ENCODE measurements around the gene ARID1B. TPM values are rescaled to one million over a fixed set of nuclear protein-coding genes. Genes with fewer than 3 reads are reported as not detected.

Gene ARID1B
- total and polyA plus RNA-seq, 10 of the 15 experiments (the other 5 are each of a cell fraction or from before 2014, with no cell fraction given): 24.7 to 133 (median 54.6) TPM

GRCh38 chr6:157094038-157094437 lies 316.9 kb downstream of the ARID1B start (continued):
- TF ChIP-seq PKNOX1 (IDR thresholded peaks at IDR 0.05) (no peak), CBX5 (IDR thresholded peaks at IDR 0.05; ENCODE audit: low read depth) (no peak), FOXK2 (IDR thresholded peaks at IDR 0.05) (no peak), SPI1 (IDR thresholded peaks at IDR 0.05; ENCODE audit: borderline replicate concordance, insufficient read depth, low read depth, low read length) (no peak), SMAD1 (IDR thresholded peaks at IDR 0.05; ENCODE audit: low read depth, partially characterized antibody) (no peak), ASH2L (IDR thresholded peaks at IDR 0.05; ENCODE audit: borderline replicate concordance, low read depth) (no peak), HDAC6 (IDR thresholded peaks at IDR 0.05; ENCODE audit: unreplicated experiment) (no peak), NFXL1 (IDR thresholded peaks at IDR 0.05; ENCODE audit: borderline replicate concordance) (no peak), NR2C2 (IDR thresholded peaks at IDR 0.05; ENCODE audit: borderline replicate concordance, control insufficient read depth, insufficient read length, low read depth) (no peak), JUNB (IDR thresholded peaks at IDR 0.05) (no peak), BHLHE40 (IDR thresholded peaks at IDR 0.05; ENCODE audit: borderline replicate concordance in 1 of 2, low read depth in 2 of 2, low read length in 1 of 2) (peak in 1 of 2 experiments; percentile 60; a peak in 1 of 4 replicates), CEBPB (IDR thresholded peaks at IDR 0.05; ENCODE audit: borderline replicate concordance in 1 of 2, low read depth in 2 of 2, low read length in 2 of 2) (no peak), ZSCAN29 (IDR thresholded peaks at IDR 0.05) (no peak), POLR2AphosphoS5 (IDR thresholded peaks at IDR 0.05; ENCODE audit: low read length) (no peak), SREBF2 (IDR thresholded peaks at IDR 0.05; ENCODE audit: low read length) (no peak), BRCA1 (IDR thresholded peaks at IDR 0.05; ENCODE audit: low read depth, low read length) (no peak), RCOR1 (conservative IDR thresholded peaks at IDR 0.05; ENCODE audit: low read depth, low read length) (no peak), MYC (IDR thresholded peaks at IDR 0.05; ENCODE audit: insufficient read depth, insufficient read length, insufficient replicate concordance, low read length, severe bottlenecking) (no peak), ZNF217 (IDR thresholded peaks at IDR 0.05) (no peak), SREBF1 (IDR thresholded peaks at IDR 0.05; ENCODE audit: low read length) (no peak), EP300 (IDR thresholded peaks at IDR 0.05; ENCODE audit: borderline replicate concordance in 1 of 2, control insufficient read depth in 1 of 2, low read depth in 2 of 2, low read length in 2 of 2) (no peak), ATF7 (IDR thresholded peaks at IDR 0.05; ENCODE audit: low read depth) (no peak), POU2F2 (IDR thresholded peaks at IDR 0.05; ENCODE audit: borderline replicate concordance, low read depth, low read length) (no peak)
- TF ChIP-seq, protein P1, sequence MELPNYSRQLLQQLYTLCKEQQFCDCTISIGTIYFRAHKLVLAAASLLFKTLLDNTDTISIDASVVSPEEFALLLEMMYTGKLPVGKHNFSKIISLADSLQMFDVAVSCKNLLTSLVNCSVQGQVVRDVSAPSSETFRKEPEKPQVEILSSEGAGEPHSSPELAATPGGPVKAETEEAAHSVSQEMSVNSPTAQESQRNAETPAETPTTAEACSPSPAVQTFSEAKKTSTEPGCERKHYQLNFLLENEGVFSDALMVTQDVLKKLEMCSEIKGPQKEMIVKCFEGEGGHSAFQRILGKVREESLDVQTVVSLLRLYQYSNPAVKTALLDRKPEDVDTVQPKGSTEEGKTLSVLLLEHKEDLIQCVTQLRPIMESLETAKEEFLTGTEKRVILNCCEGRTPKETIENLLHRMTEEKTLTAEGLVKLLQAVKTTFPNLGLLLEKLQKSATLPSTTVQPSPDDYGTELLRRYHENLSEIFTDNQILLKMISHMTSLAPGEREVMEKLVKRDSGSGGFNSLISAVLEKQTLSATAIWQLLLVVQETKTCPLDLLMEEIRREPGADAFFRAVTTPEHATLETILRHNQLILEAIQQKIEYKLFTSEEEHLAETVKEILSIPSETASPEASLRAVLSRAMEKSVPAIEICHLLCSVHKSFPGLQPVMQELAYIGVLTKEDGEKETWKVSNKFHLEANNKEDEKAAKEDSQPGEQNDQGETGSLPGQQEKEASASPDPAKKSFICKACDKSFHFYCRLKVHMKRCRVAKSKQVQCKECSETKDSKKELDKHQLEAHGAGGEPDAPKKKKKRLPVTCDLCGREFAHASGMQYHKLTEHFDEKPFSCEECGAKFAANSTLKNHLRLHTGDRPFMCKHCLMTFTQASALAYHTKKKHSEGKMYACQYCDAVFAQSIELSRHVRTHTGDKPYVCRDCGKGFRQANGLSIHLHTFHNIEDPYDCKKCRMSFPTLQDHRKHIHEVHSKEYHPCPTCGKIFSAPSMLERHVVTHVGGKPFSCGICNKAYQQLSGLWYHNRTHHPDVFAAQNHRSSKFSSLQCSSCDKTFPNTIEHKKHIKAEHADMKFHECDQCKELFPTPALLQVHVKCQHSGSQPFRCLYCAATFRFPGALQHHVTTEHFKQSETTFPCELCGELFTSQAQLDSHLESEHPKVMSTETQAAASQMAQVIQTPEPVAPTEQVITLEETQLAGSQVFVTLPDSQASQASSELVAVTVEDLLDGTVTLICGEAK (IDR thresholded peaks at IDR 0.05; ENCODE audit: borderline replicate concordance): no peak
- TF ChIP-seq, protein P2, sequence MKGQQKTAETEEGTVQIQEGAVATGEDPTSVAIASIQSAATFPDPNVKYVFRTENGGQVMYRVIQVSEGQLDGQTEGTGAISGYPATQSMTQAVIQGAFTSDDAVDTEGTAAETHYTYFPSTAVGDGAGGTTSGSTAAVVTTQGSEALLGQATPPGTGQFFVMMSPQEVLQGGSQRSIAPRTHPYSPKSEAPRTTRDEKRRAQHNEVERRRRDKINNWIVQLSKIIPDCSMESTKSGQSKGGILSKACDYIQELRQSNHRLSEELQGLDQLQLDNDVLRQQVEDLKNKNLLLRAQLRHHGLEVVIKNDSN (IDR thresholded peaks at IDR 0.05; ENCODE audit: borderline replicate concordance, extremely low read length, insufficient read depth, low read depth, low read length): no peak

All from GM12878 (cell line).